Measurements from ENCODE around the gene BRIP1.

GRCh38 chr17:61714300-61714699 is 149.0 kb downstream of the BRIP1 start:
- no peak for TF ChIP-seq POLR2A (IDR thresholded peaks at IDR 0.05)
- TF ChIP-seq, protein P1, sequence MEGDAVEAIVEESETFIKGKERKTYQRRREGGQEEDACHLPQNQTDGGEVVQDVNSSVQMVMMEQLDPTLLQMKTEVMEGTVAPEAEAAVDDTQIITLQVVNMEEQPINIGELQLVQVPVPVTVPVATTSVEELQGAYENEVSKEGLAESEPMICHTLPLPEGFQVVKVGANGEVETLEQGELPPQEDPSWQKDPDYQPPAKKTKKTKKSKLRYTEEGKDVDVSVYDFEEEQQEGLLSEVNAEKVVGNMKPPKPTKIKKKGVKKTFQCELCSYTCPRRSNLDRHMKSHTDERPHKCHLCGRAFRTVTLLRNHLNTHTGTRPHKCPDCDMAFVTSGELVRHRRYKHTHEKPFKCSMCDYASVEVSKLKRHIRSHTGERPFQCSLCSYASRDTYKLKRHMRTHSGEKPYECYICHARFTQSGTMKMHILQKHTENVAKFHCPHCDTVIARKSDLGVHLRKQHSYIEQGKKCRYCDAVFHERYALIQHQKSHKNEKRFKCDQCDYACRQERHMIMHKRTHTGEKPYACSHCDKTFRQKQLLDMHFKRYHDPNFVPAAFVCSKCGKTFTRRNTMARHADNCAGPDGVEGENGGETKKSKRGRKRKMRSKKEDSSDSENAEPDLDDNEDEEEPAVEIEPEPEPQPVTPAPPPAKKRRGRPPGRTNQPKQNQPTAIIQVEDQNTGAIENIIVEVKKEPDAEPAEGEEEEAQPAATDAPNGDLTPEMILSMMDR (IDR thresholded peaks at IDR 0.05): no peak

Data from uterus (tissue), 2 donors.